Ishikawa (cell line): ENCODE measurements around the gene NUP35.

ENCODE experiments used
- CEBPB ChIP-seq: IDR thresholded peaks from 2 replicates; pipeline ENCODE4 v1.6.1; 2012
- CREB1 ChIP-seq: IDR thresholded peaks from 2 replicates; pipeline ENCODE4 v1.6.1; 2012; ENCODE audit warnings: low read depth
- EGR1 ChIP-seq: IDR thresholded peaks from 2 replicates; pipeline ENCODE4 v1.6.1; 2012
- EP300 ChIP-seq: IDR thresholded peaks from 2 replicates; pipeline ENCODE4 v1.6.1; 2012; ENCODE audit warnings: borderline replicate concordance
- FOXM1 ChIP-seq: IDR thresholded peaks from 2 replicates; pipeline ENCODE4 v1.6.1; 2012; ENCODE audit warnings: low read depth, borderline replicate concordance
- MAX ChIP-seq: IDR thresholded peaks from 2 replicates; pipeline ENCODE4 v1.6.1; 2012
- NFIC ChIP-seq: IDR thresholded peaks from 2 replicates; pipeline ENCODE4 v1.6.1; 2012
- RAD21 ChIP-seq: IDR thresholded peaks from 2 replicates; pipeline ENCODE4 v1.6.1; 2012; ENCODE audit warnings: low read depth
- REST ChIP-seq: IDR thresholded peaks from 2 replicates; pipeline ENCODE4 v1.6.1; 2012; ENCODE audit warnings: low read depth, mild to moderate bottlenecking
- TAF1 ChIP-seq: IDR thresholded peaks from 2 replicates; pipeline ENCODE4 v1.6.1; 2012; ENCODE audit warnings: low read depth, mild to moderate bottlenecking
- TCF12 ChIP-seq: IDR thresholded peaks from 2 replicates; pipeline ENCODE4 v1.6.1; 2012; ENCODE audit warnings: low read depth
- TEAD4 ChIP-seq: IDR thresholded peaks from 2 replicates; pipeline ENCODE4 v1.6.1; 2012
- USF1 ChIP-seq: IDR thresholded peaks from 2 replicates; pipeline ENCODE4 v1.6.1; 2012
- YY1 ChIP-seq: IDR thresholded peaks from 2 replicates; pipeline ENCODE4 v1.6.1; 2012; ENCODE audit warnings: low read depth
- ZBTB7A ChIP-seq: IDR thresholded peaks from 2 replicates; pipeline ENCODE4 v1.6.1; 2012; ENCODE audit warnings: low read depth

The NUP35 gene

GRCh38 chr2:183163821-183164649, 39.8 kb downstream of the NUP35 start:
- TF ChIP-seq RAD21 (no peak), EP300 (no peak), YY1 (no peak), EGR1 (no peak), USF1 (no peak), ZBTB7A (no peak), REST (no peak), CEBPB (no peak), CREB1 (no peak), TAF1 (no peak), TCF12 (no peak), NFIC (no peak), TEAD4 (no peak), FOXM1 (no peak), MAX (no peak)

- TF ChIP-seq FOXM1 (no peak), ZBTB7A (no peak), EGR1 (no peak), TEAD4 (no peak), EP300 (no peak), MAX (no peak), YY1 (no peak), TAF1 (no peak), REST (no peak), CEBPB (no peak), NFIC (no peak), USF1 (no peak), CREB1 (no peak), RAD21 (no peak)
Measured at GRCh38 chr2:183164650-183165015, 40.4 kb downstream of the NUP35 start.

GRCh38 chr2:183166210-183166609, 42.0 kb downstream of the NUP35 start:
- TF ChIP-seq USF1 (no peak), TAF1 (no peak), REST (no peak), CEBPB (no peak), ZBTB7A (no peak), RAD21 (no peak), NFIC (no peak), TEAD4 (no peak), EP300 (no peak), MAX (no peak), FOXM1 (no peak), TCF12 (no peak)
